GM23248 (cell line): ENCODE measurements around the gene PRSS23.

Experiments used
- EZH2 ChIP-seq: fragments of 200-600 bp; sonication (generic); IDR thresholded peaks from 2 replicates; pipeline ENCODE4 v1.6.1; 2018; ENCODE audit warnings: antibody characterized with exemption, mild to moderate bottlenecking; ENCODE audit not compliant: insufficient read depth, poor library complexity, severe bottlenecking
- EZH2phosphoT487 ChIP-seq: fragments of 200-600 bp; sonication (generic); IDR thresholded peaks from 2 replicates; pipeline ENCODE4 v1.6.1; 2018; ENCODE audit warnings: antibody characterized with exemption, moderate library complexity, mild to moderate bottlenecking, low read depth; ENCODE audit not compliant: insufficient read depth

DNA sequence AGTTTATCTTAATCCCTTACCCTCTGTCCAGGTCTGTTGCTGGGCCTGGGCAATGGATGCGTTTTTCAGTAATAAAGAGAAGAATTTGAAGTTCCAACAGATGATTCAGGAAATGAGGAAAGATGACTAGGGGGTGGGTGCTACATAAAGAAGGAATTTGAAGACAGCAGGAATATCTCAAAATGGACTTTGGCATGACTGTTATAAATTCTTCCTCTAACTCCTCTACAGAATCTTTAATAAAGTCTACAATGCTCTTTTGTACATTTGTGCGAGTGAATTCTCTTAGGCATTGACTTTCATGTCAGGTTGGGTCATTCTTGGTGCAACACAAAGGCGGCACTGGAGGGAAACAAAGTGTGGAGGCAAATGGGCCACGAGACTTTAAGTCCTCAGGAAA lies 35.1 kb upstream of the PRSS23 start:
- TF ChIP-seq EZH2phosphoT487 (no peak), EZH2 (no peak)
